Activated CD4-positive, CD25-positive, alpha-beta regulatory T cell treated with anti-CD3 and anti-CD28 coated beads, Interleukin-2, amount 50 U/mL, for 24 hours (primary cell): ENCODE measurements around the gene SLCO4A1.
A peak's percentile ranks its signal among the peaks of the same experiment; 100 is the strongest.
"Not testable (repeated sequence)": the region's sequence is repeated elsewhere in the genome, so short reads cannot be mapped to it uniquely, and the experiment has no call there.

ENCODE experiments used
- ATAC-seq, 2 donors: fragments of 150-1000 bp; cut with Tn5 transposase; one replicate each; pipeline ENCODE4 v1.10.0; 2021; ENCODE audit warnings: mild to moderate bottlenecking in 1 of 2, moderate library complexity in 1 of 2

Gene SLCO4A1

DNA sequence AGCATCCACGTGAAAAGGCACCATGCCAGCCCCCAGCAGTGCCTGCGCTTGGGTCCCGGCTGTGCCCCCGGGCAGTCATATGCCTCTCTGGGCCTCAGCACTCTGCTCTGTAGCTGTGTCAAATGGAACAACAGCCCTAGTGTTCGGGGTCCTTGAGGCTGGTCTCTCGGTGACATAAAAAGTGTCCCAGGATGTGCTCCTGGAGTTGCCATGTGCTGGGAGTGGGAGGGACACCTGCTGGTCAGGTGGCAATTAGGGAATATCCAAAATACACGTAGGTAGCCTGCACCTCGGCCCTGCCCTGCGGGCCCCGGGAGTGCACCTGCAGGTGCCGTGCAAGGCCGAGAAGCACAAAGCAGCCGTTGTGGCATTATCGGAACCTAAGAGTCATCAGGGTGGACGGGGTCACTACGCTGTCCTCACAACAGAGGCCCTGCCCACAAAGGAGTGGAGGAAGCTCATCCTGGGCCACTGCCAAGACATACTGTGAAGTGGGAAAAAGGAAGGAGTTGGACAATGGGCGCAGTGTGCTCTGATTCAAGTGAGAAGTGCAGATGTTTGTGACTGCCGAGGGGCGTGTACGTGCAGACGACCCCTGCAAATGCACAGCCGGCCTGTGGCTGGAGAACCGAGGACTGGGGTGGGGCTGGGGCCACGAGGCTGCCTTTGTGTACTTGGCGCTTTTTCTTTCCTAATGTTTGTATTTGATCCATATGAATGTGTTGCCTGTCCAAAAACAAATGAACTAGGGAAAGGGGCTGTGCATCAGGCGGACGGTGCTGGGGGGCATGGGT is 24.6 kb downstream of the SLCO4A1 start:
- no peak for ATAC-seq

DNA sequence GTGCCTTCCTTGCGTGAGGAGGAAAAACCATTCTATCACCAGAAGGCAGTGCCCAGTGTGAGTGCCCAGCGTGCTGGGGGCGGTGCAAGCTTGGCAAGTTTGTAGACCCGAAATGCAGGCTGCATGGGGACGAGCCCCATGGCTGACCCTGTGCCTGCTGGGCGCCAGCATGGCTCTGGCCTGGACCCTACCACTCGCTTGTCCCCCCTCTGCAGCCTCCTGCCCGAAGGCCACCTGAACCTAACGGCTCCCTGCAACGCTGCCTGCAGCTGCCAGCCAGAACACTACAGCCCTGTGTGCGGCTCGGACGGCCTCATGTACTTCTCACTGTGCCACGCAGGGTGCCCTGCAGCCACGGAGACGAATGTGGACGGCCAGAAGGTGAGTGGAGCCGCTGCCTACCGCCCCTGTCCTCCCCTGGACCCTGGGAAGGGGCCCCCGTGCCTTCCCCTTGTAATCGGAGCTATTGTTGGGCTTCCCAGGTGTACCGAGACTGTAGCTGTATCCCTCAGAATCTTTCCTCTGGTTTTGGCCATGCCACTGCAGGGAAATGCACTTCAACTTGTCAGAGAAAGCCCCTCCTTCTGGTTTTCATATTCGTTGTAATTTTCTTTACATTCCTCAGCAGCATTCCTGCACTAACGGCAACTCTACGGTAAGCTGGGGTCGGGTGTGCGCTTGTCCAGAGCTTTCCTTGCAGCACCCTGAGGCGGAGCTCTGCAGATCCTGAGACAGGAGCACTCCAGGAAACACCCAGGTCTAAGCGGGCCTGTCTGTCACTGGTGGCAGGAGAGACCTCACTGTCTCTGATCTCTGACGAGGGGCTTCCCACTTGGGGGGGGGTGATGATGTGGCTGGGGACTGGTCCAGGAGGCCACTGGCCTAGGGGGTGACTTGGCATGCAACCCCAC is 25.5 kb downstream of the SLCO4A1 start:
- no peak for ATAC-seq

DNA sequence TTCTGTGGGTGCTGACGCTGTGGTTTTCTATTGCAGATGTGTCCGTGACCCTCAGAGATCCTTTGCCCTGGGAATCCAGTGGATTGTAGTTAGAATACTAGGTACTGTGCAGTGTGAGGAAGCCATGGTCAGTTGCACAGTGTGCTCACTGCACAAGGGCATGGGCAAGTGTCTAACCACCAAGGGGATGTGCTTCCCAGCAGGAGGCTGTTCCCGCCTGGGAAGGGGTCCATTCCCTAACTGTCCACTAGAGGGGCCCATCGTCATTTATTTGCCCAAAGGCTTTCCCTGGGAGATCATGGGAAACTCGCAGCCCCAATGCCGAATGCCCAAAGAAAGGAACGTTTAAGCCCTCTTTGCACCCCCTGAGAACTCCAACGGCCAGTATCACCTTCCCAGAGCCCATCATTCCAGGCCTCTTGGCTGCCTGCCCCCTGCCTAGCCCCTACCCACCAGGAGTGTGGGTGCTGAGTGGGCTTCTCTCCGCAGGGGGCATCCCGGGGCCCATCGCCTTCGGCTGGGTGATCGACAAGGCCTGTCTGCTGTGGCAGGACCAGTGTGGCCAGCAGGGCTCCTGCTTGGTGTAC is 26.2 kb downstream of the SLCO4A1 start:
- ATAC-seq = no peak

- ATAC-seq = no peak
Measured at GRCh38 chr20:62669249-62669648, 26.9 kb downstream of the SLCO4A1 start.

DNA sequence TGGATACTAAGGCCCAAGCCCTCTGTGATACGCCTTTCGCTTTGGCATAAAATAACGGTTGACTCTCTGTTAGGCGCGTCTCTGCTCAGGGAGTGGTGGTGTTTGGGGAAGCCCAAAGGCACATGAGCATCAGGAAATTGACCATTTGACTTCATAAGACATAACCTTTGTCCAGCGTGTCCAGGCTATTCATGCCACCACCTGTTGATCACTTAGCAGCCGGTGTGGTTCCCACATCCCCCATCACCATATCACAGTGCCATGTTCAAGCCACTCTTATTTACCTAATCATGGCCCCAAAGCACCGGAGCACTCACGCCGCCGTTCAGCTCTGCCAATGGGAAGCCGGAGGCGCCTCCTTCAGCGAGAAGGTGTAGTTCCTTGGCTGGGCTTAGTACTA is 27.9 kb downstream of the SLCO4A1 start:
- no peak for ATAC-seq

- ATAC-seq = no peak
Measured at GRCh38 chr20:62670998-62671397, 28.7 kb downstream of the SLCO4A1 start.

DNA sequence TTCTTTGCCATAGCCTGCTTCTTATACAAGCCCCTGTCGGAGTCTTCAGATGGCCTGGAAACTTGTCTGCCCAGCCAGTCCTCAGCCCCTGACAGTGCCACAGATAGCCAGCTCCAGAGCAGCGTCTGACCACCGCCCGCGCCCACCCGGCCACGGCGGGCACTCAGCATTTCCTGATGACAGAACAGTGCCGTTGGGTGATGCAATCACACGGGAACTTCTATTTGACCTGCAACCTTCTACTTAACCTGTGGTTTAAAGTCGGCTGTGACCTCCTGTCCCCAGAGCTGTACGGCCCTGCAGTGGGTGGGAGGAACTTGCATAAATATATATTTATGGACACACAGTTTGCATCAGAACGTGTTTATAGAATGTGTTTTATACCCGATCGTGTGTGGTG is 29.5 kb downstream of the SLCO4A1 start:
- ATAC-seq = no peak

- no peak for ATAC-seq
Measured at GRCh38 chr20:62674370-62674769, 32.1 kb downstream of the SLCO4A1 start.

GRCh38 chr20:62675156-62675876 is 33.0 kb downstream of the SLCO4A1 start:
- no peak for ATAC-seq

DNA sequence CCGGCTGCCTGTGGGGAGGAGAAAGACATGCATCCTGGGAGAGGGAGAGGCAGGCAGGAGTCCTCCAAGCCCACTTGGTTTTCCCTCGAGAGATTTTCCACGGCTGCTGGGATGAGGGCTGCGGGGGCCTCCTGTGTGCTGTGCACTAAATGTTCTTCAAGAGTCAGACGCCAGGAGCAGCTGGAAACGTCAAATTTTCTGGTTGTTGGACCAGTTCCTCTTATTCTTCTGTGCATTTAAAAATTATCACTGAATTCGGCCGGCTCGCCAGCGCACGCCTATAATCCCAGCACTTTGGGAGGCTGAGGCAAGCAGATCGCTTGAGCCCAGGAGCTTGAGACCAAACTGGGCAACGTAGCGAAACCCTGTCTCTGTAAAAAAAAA is 33.6 kb downstream of the SLCO4A1 start:
- ATAC-seq = no peak

DNA sequence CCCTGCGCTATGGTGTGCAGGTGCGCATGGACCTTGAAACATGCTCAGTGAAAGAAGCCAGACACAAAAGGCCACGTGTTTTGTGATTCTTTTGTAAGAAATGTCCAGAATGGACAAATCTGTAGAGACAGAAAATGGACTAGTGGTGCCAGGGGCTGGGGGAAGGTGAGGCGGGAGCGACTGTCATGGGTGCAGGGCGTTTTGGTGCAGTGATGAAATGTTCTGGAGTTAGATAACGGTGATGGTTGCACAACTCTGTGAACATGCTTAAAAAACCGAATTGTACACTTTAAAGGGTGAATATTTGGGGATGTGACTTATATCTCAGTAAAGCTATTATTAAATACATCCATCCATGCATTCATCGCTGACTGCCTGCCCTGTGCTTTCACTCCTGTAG is 34.7 kb downstream of the SLCO4A1 start:
- ATAC-seq = no peak

- ATAC-seq = no peak
Measured at GRCh38 chr20:62677678-62678077, 35.4 kb downstream of the SLCO4A1 start.

GRCh38 chr20:62678553-62678952 is 36.2 kb downstream of the SLCO4A1 start:
- no peak for ATAC-seq

- no peak for ATAC-seq
Measured at GRCh38 chr20:62679978-62680589, 37.8 kb downstream of the SLCO4A1 start.

GRCh38 chr20:62682912-62683517 is 40.7 kb downstream of the SLCO4A1 start:
- ATAC-seq = no peak

DNA sequence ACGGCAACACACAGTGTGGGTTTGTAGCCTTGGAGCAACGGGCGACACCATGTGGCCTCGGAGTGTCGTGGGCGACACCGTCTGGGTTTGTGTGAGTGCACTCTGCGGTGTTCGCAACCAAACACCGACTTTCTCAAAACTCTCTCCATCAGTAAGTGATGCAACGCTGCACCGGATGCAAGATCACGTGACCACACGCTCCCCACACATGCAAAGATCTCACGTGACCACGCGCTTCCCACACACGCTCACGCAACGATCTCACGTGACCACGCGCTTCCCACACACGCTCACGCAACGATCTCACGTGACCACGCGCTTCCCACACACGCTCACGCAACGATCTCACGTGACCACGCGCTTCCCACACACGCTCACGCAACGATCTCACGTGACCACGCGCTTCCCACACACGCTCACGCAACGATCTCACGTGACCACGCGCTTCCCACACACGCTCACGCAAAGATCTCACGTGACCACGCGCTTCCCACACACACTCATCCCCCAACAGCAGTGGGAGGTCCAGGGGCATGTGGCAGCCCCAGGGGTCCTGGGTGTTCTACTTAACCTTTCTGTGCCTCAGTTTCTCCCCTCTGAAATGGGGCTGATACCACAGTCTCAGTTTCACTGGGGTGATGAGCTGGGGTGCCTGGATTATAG is 41.5 kb downstream of the SLCO4A1 start:
- not testable (repeated sequence) for ATAC-seq

DNA sequence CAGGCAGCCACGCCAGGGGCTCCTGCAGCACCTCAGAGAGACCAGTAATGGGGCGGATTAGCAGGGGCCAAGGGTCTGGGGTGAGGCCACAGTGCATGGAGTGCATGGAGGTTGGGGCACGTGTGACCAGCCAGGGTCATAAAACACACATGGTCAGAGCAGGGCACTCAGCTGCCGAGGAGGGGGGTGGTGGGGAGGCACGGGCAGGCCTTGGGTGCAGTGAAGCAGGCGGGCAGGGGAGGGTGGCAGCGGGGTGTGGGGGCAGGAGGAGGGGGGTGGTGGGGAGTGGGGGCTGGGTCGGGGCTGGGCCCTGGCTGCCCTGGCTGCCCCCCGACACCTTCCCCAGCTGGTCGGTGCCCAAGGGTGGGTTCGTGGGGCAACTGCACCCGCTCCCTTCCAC is 42.7 kb downstream of the SLCO4A1 start:
- no peak for ATAC-seq

DNA sequence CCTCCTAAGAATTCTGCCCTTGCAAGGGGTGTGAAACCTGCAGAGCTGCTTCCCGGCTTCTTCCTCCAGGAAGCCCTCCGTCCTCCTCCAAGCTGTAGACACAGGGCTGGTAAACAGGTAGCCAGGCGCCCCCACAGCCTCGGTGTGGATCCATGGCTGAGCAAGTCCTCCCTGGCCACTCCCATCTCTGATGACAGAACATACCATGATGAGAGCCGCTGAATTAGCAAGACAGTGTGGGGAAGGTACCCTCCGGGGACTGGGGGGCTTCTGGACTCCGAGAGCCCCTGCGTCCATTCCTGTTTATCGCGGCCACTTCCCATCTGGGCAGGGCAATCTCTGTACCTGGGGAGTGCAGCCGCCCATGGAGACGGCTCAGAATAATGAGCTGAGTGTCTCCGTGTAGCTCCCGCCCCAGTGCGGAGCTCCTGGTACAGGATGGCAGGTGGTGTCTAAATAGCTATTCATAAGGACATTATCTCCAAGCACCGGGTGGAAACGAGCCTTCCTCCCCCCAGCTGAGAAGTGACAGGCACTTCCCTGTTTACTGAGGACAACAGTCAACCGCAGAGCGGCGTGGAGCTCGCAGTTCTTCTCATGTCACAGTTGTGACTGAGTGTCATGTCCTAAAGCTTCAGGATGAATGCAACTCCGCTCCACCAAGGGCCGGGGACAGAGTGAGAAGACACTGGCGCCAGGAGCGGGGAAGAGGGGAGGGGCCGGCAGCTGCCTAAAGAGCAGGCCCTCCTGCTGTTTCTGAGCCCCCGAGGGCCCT is 43.7 kb downstream of the SLCO4A1 start:
- peak in 1 of 2 donors; percentile 6 for ATAC-seq

- no peak for ATAC-seq
Measured at GRCh38 chr20:62686869-62687830, 44.8 kb downstream of the SLCO4A1 start.
